DMS53 treated with DMSO at 0.1 percent for 48 hours (cell line): ENCODE data around the gene CCDC3.

Experiments used
- DNase-seq: peaks from one replicate; lab custom pipeline; 2025; ENCODE audit not compliant: unreplicated experiment; lab: John Stamatoyannopoulos, UW

Gene CCDC3

GRCh38 chr10:12927896-12928295 lies 73.6 kb downstream of the CCDC3 start:
- no peak for DNase-seq

- DNase-seq: no peak
Measured at GRCh38 chr10:12925845-12926244, 75.7 kb downstream of the CCDC3 start.

GRCh38 chr10:12924911-12925310 lies 76.6 kb downstream of the CCDC3 start:
- DNase-seq: no peak

- no peak for DNase-seq
Measured at GRCh38 chr10:12922117-12922900, 79.2 kb downstream of the CCDC3 start.

- DNase-seq: no peak
Measured at GRCh38 chr10:12921163-12921562, 80.3 kb downstream of the CCDC3 start.

- no peak for DNase-seq
Measured at GRCh38 chr10:12919574-12919973, 81.9 kb downstream of the CCDC3 start.

- DNase-seq: no peak
Measured at GRCh38 chr10:12916587-12916986, 84.9 kb downstream of the CCDC3 start.

GRCh38 chr10:12915637-12916168 lies 85.8 kb downstream of the CCDC3 start:
- DNase-seq: no peak

GRCh38 chr10:12914111-12914510 lies 87.4 kb downstream of the CCDC3 start:
- no peak for DNase-seq

- DNase-seq: no peak
Measured at GRCh38 chr10:12911795-12912194, 89.7 kb downstream of the CCDC3 start.

- DNase-seq: no peak
Measured at GRCh38 chr10:12910835-12911234, 90.7 kb downstream of the CCDC3 start.

GRCh38 chr10:12909836-12910185 lies 91.7 kb downstream of the CCDC3 start:
- DNase-seq: no peak

GRCh38 chr10:12909182-12909835 lies 92.2 kb downstream of the CCDC3 start:
- DNase-seq: no peak

GRCh38 chr10:12908773-12909172 lies 92.7 kb downstream of the CCDC3 start:
- DNase-seq: no peak

GRCh38 chr10:12907656-12908055 lies 93.9 kb downstream of the CCDC3 start:
- DNase-seq: no peak

GRCh38 chr10:12906051-12906541 lies 95.4 kb downstream of the CCDC3 start:
- no peak for DNase-seq

- no peak for DNase-seq
Measured at GRCh38 chr10:12905067-12905466, 96.4 kb downstream of the CCDC3 start.

- DNase-seq: no peak
Measured at GRCh38 chr10:12902851-12903358, 98.6 kb downstream of the CCDC3 start.

- peak; percentile 29 for DNase-seq
Measured at GRCh38 chr10:12902135-12902572, 99.4 kb downstream of the CCDC3 start.

GRCh38 chr10:12899546-12899945 lies 102.0 kb downstream of the CCDC3 start:
- DNase-seq: no peak

- DNase-seq: no peak
Measured at GRCh38 chr10:12898271-12898670, 103.2 kb downstream of the CCDC3 start.

- no peak for DNase-seq
Measured at GRCh38 chr10:12897278-12897677, 104.2 kb downstream of the CCDC3 start.
